HCT116 (cell line): Measurements from ENCODE around the gene GAPDH. TPM values are rescaled to one million over a fixed set of nuclear protein-coding genes. Genes with fewer than 3 reads are reported as not detected.

ENCODE experiments used
- ATAC-seq: fragments of 200-7000 bp; cut with Tn5 transposase; 2 replicates; pipeline ENCODE4 v1.9.1; 2020; ENCODE audit warnings: mild to moderate bottlenecking, moderate library complexity
- BruUV-seq: library from RNA; stranded (reverse); fragments of 400-500 nt; replicated peaks from 2 replicates; lab custom pipeline; 2021; lab: Mats Ljungman, UMichigan
- CTCF ChIA-PET: fragments of 300-600 bp; sonication (Branson Sonifier 250); formaldehyde crosslinking; loops from one replicate; lab custom pipeline; 2021; ENCODE audit warnings: antibody characterized with exemption; lab: Charles Lee
- POLR2A ChIA-PET: fragments of 300-600, 350-600 bp; sonication (Branson Sonifier 250); formaldehyde crosslinking; loops from one replicate; lab custom pipeline; 2021; ENCODE audit warnings: antibody characterized with exemption; lab: Charles Lee
- RAD21 ChIA-PET, 2 experiments: fragments of 300-600 bp; sonication (Branson Sonifier 250); formaldehyde crosslinking; loops; one replicate each; lab custom pipeline; 2023; ENCODE audit warnings: low total read pairs in 2 of 2; ENCODE audit not compliant: uncharacterized antibody in 2 of 2, unreplicated experiment in 2 of 2, low non-redundant PET in 1 of 2; lab: Charles Lee
- DNase-seq: peaks from one replicate; pipeline ENCODE4 v3.0.0-alpha.2; 2010; ENCODE audit warnings: low read depth, low spot score
- H2AFZ ChIP-seq: fragments of 200-600 bp; shearing (Covaris generic), sonication (generic); 2 replicates; pipeline ENCODE4 v1.6.1; 2017; ENCODE audit warnings: low read depth, mixed run types, mixed read lengths, antibody characterized with exemption, low read length; ENCODE audit not compliant: poor library complexity, severe bottlenecking
- H3K27ac ChIP-seq: 2 replicates; pipeline ENCODE4 v1.5.1; 2012; ENCODE audit warnings: low read depth, low read length
- H3K27me3 ChIP-seq: fragments of 200-600 bp; sonication (generic); 2 replicates; pipeline ENCODE4 v1.6.1; 2016; ENCODE audit warnings: mixed run types, low read length, mixed read lengths; ENCODE audit not compliant: insufficient read depth
- H3K36me3 ChIP-seq, 2 experiments: fragments of 200-500 bp in 1 of 2; fragments of 200-600 bp in 1 of 2; sonication (Bioruptor generic) in 1 of 2; sonication (generic) in 1 of 2; 2 replicates each; pipeline versions ENCODE4 v1.5.1 to v1.6.1; 2014 to 2016; ENCODE audit warnings: low read length in 2 of 2, inconsistent platforms in 1 of 2, mixed read lengths in 1 of 2, mixed run types in 1 of 2; ENCODE audit not compliant: insufficient read depth in 2 of 2, control insufficient read depth in 1 of 2
- H3K4me1 ChIP-seq, 2 experiments: fragments of 200-600 bp in 1 of 2; sonication (generic) in 1 of 2; 2 replicates each; pipeline versions ENCODE4 v1.5.1 to v1.6.1; 2012 to 2017; ENCODE audit warnings: low read length in 2 of 2, inconsistent platforms in 1 of 2, mild to moderate bottlenecking in 1 of 2, mixed read lengths in 1 of 2, mixed run types in 1 of 2, moderate library complexity in 1 of 2; ENCODE audit not compliant: insufficient read depth in 2 of 2, control insufficient read depth in 1 of 2
- H3K4me2 ChIP-seq: fragments of 200-600 bp; sonication (generic); 2 replicates; pipeline ENCODE4 v1.6.1; 2017; ENCODE audit warnings: mixed run types, low read length, mixed read lengths
- H3K4me3 ChIP-seq, 2 experiments: fragments of 200-600 bp in 1 of 2; sonication (generic) in 1 of 2; replicated peaks in 1 of 2; 2 replicates each; pipeline ENCODE4 v1.5.1; 2011 to 2016; ENCODE audit warnings: low read length in 2 of 2, control low read depth in 1 of 2, low read depth in 1 of 2, mild to moderate bottlenecking in 1 of 2, mixed read lengths in 1 of 2, mixed run types in 1 of 2
- H3K79me2 ChIP-seq: fragments of 200-600 bp; sonication (generic); 2 replicates; pipeline ENCODE4 v1.6.1; 2017; ENCODE audit warnings: mild to moderate bottlenecking, mixed run types, low read length, moderate library complexity, mixed read lengths; ENCODE audit not compliant: insufficient read depth
- H3K9ac ChIP-seq: fragments of 200-600 bp; sonication (generic); 2 replicates; pipeline ENCODE4 v1.6.1; 2016; ENCODE audit warnings: low read length, mixed read lengths
- H3K9me2 ChIP-seq: fragments of 200-600 bp; sonication (generic), shearing (Covaris generic); 2 replicates; pipeline ENCODE4 v1.6.1; 2017; ENCODE audit warnings: mixed run types, mild to moderate bottlenecking, moderate library complexity; ENCODE audit not compliant: insufficient read depth
- H3K9me3 ChIP-seq, 2 experiments: fragments of 200-500 bp in 1 of 2; fragments of 200-600 bp in 1 of 2; sonication (Bioruptor generic) in 1 of 2; sonication (generic) in 1 of 2; 2 replicates each; pipeline ENCODE4 v1.6.1; 2014 to 2017; ENCODE audit warnings: low read length in 2 of 2, mixed read lengths in 2 of 2, inconsistent platforms in 1 of 2, low read depth in 1 of 2, mild to moderate bottlenecking in 1 of 2, mixed run types in 1 of 2, moderate library complexity in 1 of 2; ENCODE audit not compliant: control insufficient read depth in 1 of 2, insufficient read depth in 1 of 2
- H4K20me1 ChIP-seq: fragments of 200-600 bp; sonication (generic), shearing (Covaris generic); 2 replicates; pipeline ENCODE4 v1.6.1; 2017; ENCODE audit warnings: mixed run types, mild to moderate bottlenecking, moderate library complexity; ENCODE audit not compliant: insufficient read depth
- CEBPB ChIP-seq: IDR thresholded peaks from 2 replicates; pipeline ENCODE4 v1.6.1; 2012; ENCODE audit warnings: low read depth
- EGR1 ChIP-seq: IDR thresholded peaks from 2 replicates; pipeline ENCODE4 v1.6.1; 2012; ENCODE audit warnings: low read depth
- ELF1 ChIP-seq: IDR thresholded peaks from 2 replicates; pipeline ENCODE4 v1.6.1; 2012; ENCODE audit warnings: low read depth, borderline replicate concordance
- EZH2 ChIP-seq: fragments of 200-600 bp; sonication (generic); IDR thresholded peaks from 2 replicates; pipeline ENCODE4 v1.6.1; 2017; ENCODE audit warnings: antibody characterized with exemption, mixed run types
- EZH2phosphoT487 ChIP-seq: fragments of 200-600 bp; IDR thresholded peaks from 2 replicates; pipeline ENCODE4 v1.6.1; 2018; ENCODE audit warnings: antibody characterized with exemption, borderline replicate concordance
- JUND ChIP-seq: IDR thresholded peaks from 2 replicates; pipeline ENCODE4 v1.6.1; 2012
- POLR2A ChIP-seq: IDR thresholded peaks from 2 replicates; pipeline ENCODE4 v1.7.0; 2011; ENCODE audit warnings: borderline replicate concordance; ENCODE audit not compliant: insufficient read depth, insufficient read length; ENCODE audit errors: extremely low read depth
- SIN3A ChIP-seq: IDR thresholded peaks from 2 replicates; pipeline ENCODE4 v1.6.1; 2012; ENCODE audit warnings: low read depth
- SP1 ChIP-seq: IDR thresholded peaks from 2 replicates; pipeline ENCODE4 v1.6.1; 2012; ENCODE audit warnings: low read depth
- SRF ChIP-seq: IDR thresholded peaks from 2 replicates; pipeline ENCODE4 v1.6.1; 2012; ENCODE audit warnings: low read depth
- ZBTB33 ChIP-seq: IDR thresholded peaks from 2 replicates; pipeline ENCODE4 v1.6.1; 2011; ENCODE audit warnings: mild to moderate bottlenecking, low read length, moderate library complexity; ENCODE audit not compliant: insufficient replicate concordance; ENCODE audit errors: extremely low read depth
- ZNF274 ChIP-seq: fragments of 200-500 bp; sonication (Bioruptor generic); IDR thresholded peaks from 2 replicates; pipeline ENCODE4 v1.6.1; 2014; ENCODE audit warnings: mild to moderate bottlenecking, low read depth, low read length, inconsistent platforms
- intact Hi-C: fragments of 100-400 bp; cut with micrococcal nuclease; formaldehyde crosslinking; loops from 2 replicates; pipeline ENCODE4 v1.10.0; 2022
- total RNA-seq: library from RNA; stranded (reverse); gene quantifications from one replicate; pipeline ENCODE4 v1.2.1, GENCODE V29; 2021; ENCODE audit not compliant: unreplicated experiment
- TF ChIP-seq, protein P1 (sequence below), 3 experiments: fragments of 200-600 bp in 1 of 3; sonication (generic) in 1 of 3; IDR thresholded peaks in 2 of 3; conservative IDR thresholded peaks in 1 of 3; 2 replicates each; pipeline ENCODE4 v1.5.1; 2012 to 2017; ENCODE audit warnings: low read depth in 2 of 3, low read length in 2 of 3, antibody characterized with exemption in 1 of 3, borderline replicate concordance in 1 of 3, control low read depth in 1 of 3, mild to moderate bottlenecking in 1 of 3, mixed read lengths in 1 of 3, mixed run types in 1 of 3, moderate library complexity in 1 of 3; ENCODE audit not compliant: insufficient read depth in 1 of 3

Gene GAPDH
- total RNA-seq, 1 experiment from 2014 or later: 5,901 TPM

GRCh38 chr12:6494258-6494743, 40.0 kb upstream of the GAPDH start:
- Histone ChIP-seq H3K4me3 (peak overlapping the region; percentile 86 to 90), H3K9me3 (no peaks in the 10 kb centered on the region), H3K27me3 (no peaks in the 10 kb centered on the region), H3K27ac (peak overlapping the region; percentile 97), H3K9ac (peak overlapping the region; percentile 98), H3K79me2 (peaks cover 68% of the 10 kb centered on the region), H3K9me2 (no peaks in the 10 kb centered on the region), H3K36me3 (peaks cover 19 to 43% of the 10 kb centered on the region in 2 experiments), H3K4me1 (peaks cover 12 to 19% of the 10 kb centered on the region in 2 experiments), H3K4me2 (peak overlapping the region; percentile 98), H4K20me1 (no peaks in the 10 kb centered on the region), H2AFZ (no peak overlapping the region)
- TSS peak; percentile 78 for BruUV-seq
- ChIA-PET POLR2A (interaction anchor here (2.1 kb wide), 1 partner anchor 40 kb away, joined by 8 read pairs; the partner anchor contains the start of gene GAPDH), RAD21 (no interaction called here), CTCF (no interaction called here)
- no peak for DNase-seq
- intact Hi-C loops: loop anchor here (2.0 kb wide), 1 partner anchor 38 kb away; no protein-coding TSS in a partner anchor
- no peak for ATAC-seq
- TF ChIP-seq, protein P1, sequence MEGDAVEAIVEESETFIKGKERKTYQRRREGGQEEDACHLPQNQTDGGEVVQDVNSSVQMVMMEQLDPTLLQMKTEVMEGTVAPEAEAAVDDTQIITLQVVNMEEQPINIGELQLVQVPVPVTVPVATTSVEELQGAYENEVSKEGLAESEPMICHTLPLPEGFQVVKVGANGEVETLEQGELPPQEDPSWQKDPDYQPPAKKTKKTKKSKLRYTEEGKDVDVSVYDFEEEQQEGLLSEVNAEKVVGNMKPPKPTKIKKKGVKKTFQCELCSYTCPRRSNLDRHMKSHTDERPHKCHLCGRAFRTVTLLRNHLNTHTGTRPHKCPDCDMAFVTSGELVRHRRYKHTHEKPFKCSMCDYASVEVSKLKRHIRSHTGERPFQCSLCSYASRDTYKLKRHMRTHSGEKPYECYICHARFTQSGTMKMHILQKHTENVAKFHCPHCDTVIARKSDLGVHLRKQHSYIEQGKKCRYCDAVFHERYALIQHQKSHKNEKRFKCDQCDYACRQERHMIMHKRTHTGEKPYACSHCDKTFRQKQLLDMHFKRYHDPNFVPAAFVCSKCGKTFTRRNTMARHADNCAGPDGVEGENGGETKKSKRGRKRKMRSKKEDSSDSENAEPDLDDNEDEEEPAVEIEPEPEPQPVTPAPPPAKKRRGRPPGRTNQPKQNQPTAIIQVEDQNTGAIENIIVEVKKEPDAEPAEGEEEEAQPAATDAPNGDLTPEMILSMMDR (IDR thresholded peaks at IDR 0.05 in 2 of 3, conservative IDR thresholded peaks at IDR 0.05 in 1 of 3; ENCODE audit: borderline replicate concordance in 1 of 3, insufficient read depth in 1 of 3, low read depth in 2 of 3, low read length in 2 of 3): 0 out of 6 replicates have a peak, but pooled peaks of 1 of the 3 experiments have one; percentile 14
- TF ChIP-seq CEBPB: no peak
- no peak for TF ChIP-seq JUND
- TF ChIP-seq SIN3A: no peak

- no peaks in the 10 kb centered on the region for H3K9me3 ChIP-seq
- peaks cover 74% of the 10 kb centered on the region for H3K79me2 ChIP-seq
- no peak for ATAC-seq
- H2AFZ ChIP-seq: no peak overlapping the region
- peak overlapping the region; percentile 97; the same call in 1 of the 2 replicates for H3K27ac ChIP-seq
- no TSS peak for BruUV-seq
- no peaks in the 10 kb centered on the region for H4K20me1 ChIP-seq
- H3K4me2 ChIP-seq: peak overlapping the region; percentile 98
- intact Hi-C loops: loop anchor here (2.0 kb wide), 1 partner anchor 38 kb away; no protein-coding TSS in a partner anchor
- POLR2A ChIA-PET: interaction anchor here (2.1 kb wide), 1 partner anchor 39 kb away, joined by 8 read pairs; the partner anchor contains the start of gene GAPDH
- H3K36me3 ChIP-seq: peaks cover 24 to 49% of the 10 kb centered on the region in 2 experiments
- peak overlapping the region; percentile 98 for H3K9ac ChIP-seq
- H3K9me2 ChIP-seq: no peaks in the 10 kb centered on the region
- H3K27me3 ChIP-seq: no peaks in the 10 kb centered on the region
- H3K4me3 ChIP-seq: peak overlapping the region; percentile 86 to 90
- H3K4me1 ChIP-seq: peaks cover 12 to 19% of the 10 kb centered on the region in 2 experiments
- no peak for DNase-seq
- RAD21 ChIA-PET: no interaction called here
- CTCF ChIA-PET: no interaction called here
- TF ChIP-seq SIN3A (no peak), ELF1 (no peak), ZNF274 (no peak), EZH2phosphoT487 (no peak), EZH2 (no peak), POLR2A (no peak), ZBTB33 (no peak), SP1 (no peak), EGR1 (no peak), SRF (no peak)
- TF ChIP-seq, protein P1 (IDR thresholded peaks at IDR 0.05 in 2 of 3, conservative IDR thresholded peaks at IDR 0.05 in 1 of 3; ENCODE audit: borderline replicate concordance in 1 of 3, insufficient read depth in 1 of 3, low read depth in 2 of 3, low read length in 2 of 3): no peak
Measured at GRCh38 chr12:6494968-6495367, 39.3 kb upstream of the GAPDH start.
